Transverse colon (tissue), 4 donors: ENCODE data around the gene PLB1. TPM values are rescaled to one million over a fixed set of nuclear protein-coding genes. Genes with fewer than 3 reads are reported as not detected.

Source experiments
- DNase-seq: peaks from one replicate; pipeline ENCODE4 v3.0.0-alpha.2; 2019
- H3K27ac ChIP-seq, 4 donors: fragments of 200-600 bp; sonication (generic); 2 replicates each; pipeline ENCODE4 v1.5.1; 2016 to 2018; ENCODE audit warnings: inconsistent platforms in 4 of 4
- H3K27me3 ChIP-seq: fragments of 200-600 bp; sonication (generic); 2 replicates; pipeline ENCODE4 v1.5.1; 2017; ENCODE audit warnings: inconsistent platforms
- H3K36me3 ChIP-seq, 4 donors: fragments of 200-600 bp; sonication (generic); 2 replicates each; pipeline ENCODE4 v1.5.1; 2017 to 2019; ENCODE audit warnings: inconsistent platforms in 4 of 4
- H3K4me1 ChIP-seq, 4 donors: fragments of 200-600 bp; sonication (generic); 2 replicates each; pipeline ENCODE4 v1.5.1; 2017 to 2020; ENCODE audit warnings: inconsistent platforms in 4 of 4
- H3K4me3 ChIP-seq, 4 donors: fragments of 200-600 bp; sonication (generic); 1 replicate in 1 of 4; 2 replicates in 3 of 4; pipeline versions ENCODE4 v1.5.1 to v1.6.1; 2017 to 2019; ENCODE audit warnings: inconsistent platforms in 4 of 4
- H3K9me3 ChIP-seq, 2 donors: fragments of 200-600 bp; sonication (generic); 2 replicates each; pipeline ENCODE4 v1.5.1; 2017 to 2019; ENCODE audit warnings: inconsistent platforms in 2 of 2
- CTCF ChIP-seq, 5 experiments: fragments of 200-600 bp in 3 of 5; fragments of 450-650 bp in 2 of 5; sonication (generic) in 3 of 5; IDR thresholded peaks; 1 replicate in 2 of 5; 2 replicates in 3 of 5; pipeline ENCODE4 v1.5.1; 2016 to 2017; ENCODE audit warnings: antibody characterized with exemption in 5 of 5, inconsistent platforms in 3 of 5, mild to moderate bottlenecking in 2 of 5, moderate library complexity in 1 of 5
- EP300 ChIP-seq: sonication (generic); formaldehyde crosslinking; IDR thresholded peaks from one replicate; pipeline ENCODE4 v1.6.1; 2017; ENCODE audit warnings: antibody characterized with exemption, low read depth
- POLR2A ChIP-seq: fragments of 450-650 bp; IDR thresholded peaks from one replicate; pipeline ENCODE4 v1.6.1; 2016; ENCODE audit warnings: antibody characterized with exemption, mild to moderate bottlenecking, moderate library complexity
- POLR2AphosphoS5 ChIP-seq, 3 donors: sonication (generic); formaldehyde crosslinking; IDR thresholded peaks; one replicate each; pipeline ENCODE4 v1.6.1; 2016; ENCODE audit warnings: antibody characterized with exemption in 3 of 3
- WGBS, 2 donors: methylation state at CpG; one replicate each; pipeline ENCODE4 v1.1.5; 2018; ENCODE audit warnings: low coverage in 1 of 2; 5-methylcytosine and 5-hydroxymethylcytosine counted together
- in situ Hi-C, 4 donors: fragments of 200-750 bp; cut with MboI; loops; one replicate each; pipeline versions ENCODE4 v1.15.0 to v1.15.1; 2017; ENCODE audit warnings: low sequenced_read_pairs in 3 of 4, low pct_ligation_motif_present in 1 of 4, low pct_unique_long_range_greater_than_20kb in 1 of 4
- intact Hi-C: fragments of 100-400 bp; cut with DNase I; formaldehyde crosslinking; loops from one replicate; pipeline ENCODE4 v1.15.1; 2023; ENCODE audit warnings: low total_unique reads
- total RNA-seq, 4 donors: library from RNA; depleted of rRNA; stranded (reverse); fragments of >200 nt; gene quantifications; one replicate each; pipeline ENCODE4 v1.1.0, GENCODE V29; 2016

PLB1 gene
- total RNA-seq, 4 donors from 2014 or later = 0.20 to 4.2 (median 1.8) TPM

- no peaks in the 10 kb centered on the region for H3K27me3 ChIP-seq
- no peaks in the 10 kb centered on the region for H3K9me3 ChIP-seq
- DNase-seq = no peak
- no peaks in the 10 kb centered on the region for H3K36me3 ChIP-seq
- 84 to 91% methylated on average over 14 to 16 of the region's 16 CpGs for WGBS, 2 donors
- H3K4me1 ChIP-seq = no peaks in the 10 kb centered on the region
- intact Hi-C loops = loop anchor here (10.0 kb wide), 1 partner anchor 317 kb away; the partner anchor contains the start of gene WDR43
- no peak overlapping the region for H3K4me3 ChIP-seq
- no peak for TF ChIP-seq CTCF (IDR thresholded peaks at IDR 0.05)
- no peak for TF ChIP-seq POLR2AphosphoS5 (IDR thresholded peaks at IDR 0.05)
- TF ChIP-seq POLR2A = no peak
- no peak for TF ChIP-seq EP300
- in situ Hi-C loops = loop anchor here in 2 of 4 donors (25.0 kb wide), 2 partner anchors 309 to 634 kb away; partner anchors contain the start of gene WDR43 (in 1 of the 2)
- H3K27ac ChIP-seq = no peak overlapping the region
Observed at GRCh38 chr2:28577791-28578680, 82.2 kb downstream of the PLB1 start.

GRCh38 chr2:28578774-28579173, 82.9 kb downstream of the PLB1 start:
- Histone ChIP-seq H3K27ac (no peak overlapping the region), H3K36me3 (no peaks in the 10 kb centered on the region), H3K4me3 (no peak overlapping the region), H3K27me3 (no peaks in the 10 kb centered on the region), H3K9me3 (no peaks in the 10 kb centered on the region), H3K4me1 (no peaks in the 10 kb centered on the region)
- in situ Hi-C loops = loop anchor here in 2 of 4 donors (25.0 kb wide), 2 partner anchors 309 to 634 kb away; partner anchors contain the start of gene WDR43 (in 1 of the 2)
- TF ChIP-seq EP300 = no peak
- no peak for TF ChIP-seq POLR2AphosphoS5 (IDR thresholded peaks at IDR 0.05)
- TF ChIP-seq CTCF (IDR thresholded peaks at IDR 0.05) = no peak
- no peak for TF ChIP-seq POLR2A
- intact Hi-C loops = loop anchor here (10.0 kb wide), 1 partner anchor 316 kb away; the partner anchor contains the start of gene WDR43
- DNase-seq = no peak
- 78 to 85% methylated on average over 1 to 2 of the region's 2 CpGs for whole genome bisulfite sequencing, 2 donors

GRCh38 chr2:28579606-28580005, 83.7 kb downstream of the PLB1 start:
- Histone ChIP-seq H3K9me3 (no peaks in the 10 kb centered on the region), H3K36me3 (no peaks in the 10 kb centered on the region), H3K4me1 (peaks cover 0 to 6% (median 4%) of the 10 kb centered on the region in 4 donors), H3K4me3 (no peak overlapping the region), H3K27ac (no peak overlapping the region), H3K27me3 (no peaks in the 10 kb centered on the region)
- 91% methylated on average over 3 of the region's 3 CpGs; no CpG with 5 or more reads in 1 of the 2 donors for WGBS, 2 donors
- no peak for DNase-seq
- intact Hi-C loops = loop anchor here (10.0 kb wide), 1 partner anchor 315 kb away; the partner anchor contains the start of gene WDR43
- no peak for TF ChIP-seq POLR2AphosphoS5 (IDR thresholded peaks at IDR 0.05)
- TF ChIP-seq CTCF (IDR thresholded peaks at IDR 0.05) = no peak
- no peak for TF ChIP-seq POLR2A
- TF ChIP-seq EP300 = no peak
- in situ Hi-C loops = loop anchor here in 2 of 4 donors (25.0 kb wide), 2 partner anchors 308 to 633 kb away; partner anchors contain the start of gene WDR43 (in 1 of the 2)

DNA sequence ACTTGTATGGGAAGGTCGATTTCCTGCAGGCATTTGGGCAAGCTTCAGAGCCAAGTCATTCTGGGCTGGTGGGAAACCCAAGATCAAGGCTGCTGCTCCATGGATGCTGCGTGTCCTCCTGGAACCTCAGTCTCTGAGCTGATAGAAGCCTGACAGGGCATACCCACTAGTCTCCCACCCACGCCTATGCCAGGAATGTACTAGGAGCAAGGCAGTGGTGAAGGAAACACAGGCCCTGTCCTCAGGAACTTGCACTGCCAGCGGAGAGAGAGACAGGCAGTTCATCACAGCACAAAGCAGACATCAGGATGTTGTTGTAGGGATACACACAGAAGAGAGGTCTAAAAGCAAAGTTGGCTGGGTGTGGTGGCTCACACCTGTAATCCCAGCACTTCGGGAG, 84.2 kb downstream of the PLB1 start:
- no peak overlapping the region for H3K27ac ChIP-seq
- H3K27me3 ChIP-seq = no peaks in the 10 kb centered on the region
- H3K4me1 ChIP-seq = peaks cover 0 to 7% (median 6%) of the 10 kb centered on the region in 4 donors
- no peaks in the 10 kb centered on the region for H3K36me3 ChIP-seq
- WGBS, 2 donors = 82 to 100% methylated on average over 1 to 5 of the region's 5 CpGs
- no peak for DNase-seq
- intact Hi-C loops (no loop called here), in situ Hi-C loops (loop anchor here in 2 of 4 donors (25.0 kb wide), 2 partner anchors 307 to 632 kb away; partner anchors contain the start of gene WDR43 (in 1 of the 2))
- TF ChIP-seq EP300 (no peak), POLR2A (no peak), POLR2AphosphoS5 (IDR thresholded peaks at IDR 0.05) (no peak), CTCF (IDR thresholded peaks at IDR 0.05) (no peak)
- no peaks in the 10 kb centered on the region for H3K9me3 ChIP-seq
- H3K4me3 ChIP-seq = no peak overlapping the region
